ENCODE data around the gene SLC25A6.
"Not testable (repeated sequence)": the region's sequence is repeated elsewhere in the genome, so short reads cannot be mapped to it uniquely, and the experiment has no call there.

SLC25A6 gene

DNA sequence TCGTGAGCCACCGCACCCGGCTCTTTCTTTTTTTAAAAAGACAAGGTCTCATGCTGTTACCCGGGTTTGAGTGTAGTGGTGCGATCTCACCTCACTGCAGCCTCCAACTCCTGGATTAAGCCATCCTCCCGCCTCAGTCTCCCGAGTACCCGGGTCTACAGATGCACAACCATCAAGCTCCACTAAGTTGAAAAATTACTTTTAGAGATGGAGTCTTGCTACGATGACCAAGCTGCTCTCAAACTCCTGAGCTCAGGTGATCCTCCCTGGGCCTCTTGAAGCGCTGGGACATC is 2.0 kb downstream of the SLC25A6 start:
- DNase-seq (ENCODE audit: low read depth) = no peak

DNA sequence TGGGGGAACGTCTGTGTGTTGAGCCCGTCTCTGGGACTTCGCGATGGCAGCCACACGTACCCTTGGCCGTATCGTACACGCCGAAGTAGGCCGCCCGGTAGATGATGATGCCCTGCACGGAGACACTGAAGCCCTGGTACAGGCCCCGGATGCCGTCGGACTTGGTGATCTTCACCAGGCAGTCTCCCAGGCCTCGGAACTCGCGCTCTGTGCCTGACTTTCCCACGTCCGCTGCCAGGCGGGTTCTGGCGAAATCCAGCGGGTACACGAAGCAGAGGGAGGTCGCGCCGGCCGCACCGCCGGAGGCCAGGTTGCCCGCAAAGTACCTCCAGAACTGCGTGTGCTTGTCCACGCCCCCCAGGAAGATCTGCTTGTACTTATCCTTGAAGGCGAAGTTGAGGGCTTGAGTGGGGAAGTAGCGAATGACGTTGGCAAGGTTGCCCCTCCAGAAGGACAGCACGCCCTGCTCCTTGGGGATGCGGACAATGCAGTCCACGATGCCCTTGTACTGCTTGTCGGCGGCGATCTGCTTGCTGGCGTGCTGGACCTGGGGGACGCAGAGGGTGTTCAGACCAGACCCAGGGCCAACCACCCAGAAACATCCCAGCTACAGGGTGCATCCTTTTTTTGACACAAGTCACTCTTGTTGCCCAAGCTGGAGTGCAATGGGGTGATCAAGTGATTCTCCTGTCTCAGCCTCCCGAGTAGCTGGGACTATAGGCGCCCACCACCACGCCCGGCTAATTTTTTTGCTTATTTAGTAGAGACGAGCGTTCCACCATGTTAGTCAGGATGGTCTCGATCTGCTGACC is 2.5 kb downstream of the SLC25A6 start:
- no peak for DNase-seq (ENCODE audit: low read depth)

DNA sequence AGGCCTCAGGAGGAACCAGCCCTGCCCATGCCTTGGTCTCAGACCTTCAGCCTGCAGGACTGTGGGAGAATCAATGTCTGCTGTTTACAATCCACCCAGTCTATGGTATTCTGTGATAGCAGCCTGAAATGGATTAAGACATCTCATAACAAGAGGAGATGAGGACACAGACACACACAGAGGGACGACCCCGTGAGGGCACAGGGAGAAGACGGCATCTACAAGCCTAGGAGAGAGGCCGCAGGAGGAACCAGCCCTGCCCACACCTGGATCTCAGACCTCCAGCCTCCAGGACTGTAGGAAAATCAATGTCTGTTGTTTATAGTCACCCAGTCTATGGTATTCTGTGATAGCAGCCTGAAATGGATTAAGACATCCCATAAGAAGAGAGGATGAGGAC is 3.3 kb downstream of the SLC25A6 start:
- DNase-seq (ENCODE audit: low read depth) = no peak

DNA sequence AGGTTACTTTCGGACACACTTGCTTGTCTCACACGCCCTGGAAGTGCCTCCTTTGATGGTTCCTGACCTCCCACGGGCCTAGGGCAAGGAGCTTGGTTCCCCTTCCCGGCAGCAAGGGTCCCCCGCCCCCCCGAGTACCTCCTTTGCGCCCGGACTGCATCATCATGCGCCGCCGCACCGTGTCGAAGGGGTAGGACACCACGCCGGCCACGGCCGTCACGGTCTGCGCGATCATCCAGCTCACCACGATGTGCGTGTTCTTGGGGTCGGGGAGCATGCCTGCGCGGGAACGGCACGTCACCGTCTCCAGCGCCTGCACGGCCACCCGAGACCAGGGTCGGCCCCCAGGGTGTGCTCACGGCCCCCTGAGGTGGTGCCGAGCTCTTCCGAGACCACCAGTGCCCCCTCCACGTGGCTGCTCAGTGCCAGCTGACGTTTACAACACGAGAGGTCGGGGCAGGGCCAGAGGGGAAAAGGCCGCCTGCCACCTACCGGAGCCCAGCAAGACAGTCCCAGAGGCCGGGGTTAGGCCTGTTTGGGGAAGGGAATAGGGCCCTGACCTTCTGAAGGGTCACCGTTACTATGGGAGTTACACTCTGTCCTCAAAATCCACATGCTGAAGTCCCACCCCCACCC is 4.7 kb downstream of the SLC25A6 start:
- DNase-seq (ENCODE audit: low read depth) = no peak

DNA sequence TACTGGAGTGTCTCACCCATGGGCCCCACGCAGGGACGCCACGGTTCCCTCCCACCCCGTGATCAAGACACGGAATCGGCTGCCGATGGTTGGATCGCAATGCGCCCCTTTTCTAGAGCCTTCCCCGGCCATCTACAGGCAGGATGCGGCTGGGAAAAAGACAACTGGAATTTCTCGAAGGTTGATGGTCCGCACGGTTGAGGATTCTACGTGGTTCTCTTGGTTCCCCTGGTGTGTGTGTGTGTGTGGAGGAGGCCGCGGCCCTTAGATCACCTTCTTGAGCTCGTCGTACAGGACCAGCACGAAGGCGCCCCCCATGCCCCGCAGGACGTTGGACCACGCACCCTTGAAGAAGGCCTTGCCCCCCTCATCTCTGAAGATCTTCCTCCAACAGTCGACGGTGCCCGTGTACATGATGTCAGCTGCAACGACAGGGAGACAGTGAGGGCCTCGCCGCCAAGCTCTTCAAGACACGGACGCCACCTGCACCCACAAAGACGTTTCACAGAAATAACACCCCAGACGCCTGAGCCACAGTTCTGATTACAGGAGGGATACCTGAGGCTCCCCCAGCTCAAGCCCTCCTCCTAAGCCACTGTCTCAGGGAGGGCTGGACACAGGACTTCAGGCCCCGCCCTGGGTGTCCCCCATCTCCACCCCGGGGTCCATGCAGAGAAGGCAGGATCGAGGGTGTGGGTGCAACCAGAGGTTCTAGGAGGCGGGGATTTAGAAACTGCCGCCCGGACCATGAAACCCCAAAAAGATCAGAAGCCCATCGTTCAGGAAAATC is 5.4 kb downstream of the SLC25A6 start:
- DNase-seq (ENCODE audit: low read depth) = no peak

DNA sequence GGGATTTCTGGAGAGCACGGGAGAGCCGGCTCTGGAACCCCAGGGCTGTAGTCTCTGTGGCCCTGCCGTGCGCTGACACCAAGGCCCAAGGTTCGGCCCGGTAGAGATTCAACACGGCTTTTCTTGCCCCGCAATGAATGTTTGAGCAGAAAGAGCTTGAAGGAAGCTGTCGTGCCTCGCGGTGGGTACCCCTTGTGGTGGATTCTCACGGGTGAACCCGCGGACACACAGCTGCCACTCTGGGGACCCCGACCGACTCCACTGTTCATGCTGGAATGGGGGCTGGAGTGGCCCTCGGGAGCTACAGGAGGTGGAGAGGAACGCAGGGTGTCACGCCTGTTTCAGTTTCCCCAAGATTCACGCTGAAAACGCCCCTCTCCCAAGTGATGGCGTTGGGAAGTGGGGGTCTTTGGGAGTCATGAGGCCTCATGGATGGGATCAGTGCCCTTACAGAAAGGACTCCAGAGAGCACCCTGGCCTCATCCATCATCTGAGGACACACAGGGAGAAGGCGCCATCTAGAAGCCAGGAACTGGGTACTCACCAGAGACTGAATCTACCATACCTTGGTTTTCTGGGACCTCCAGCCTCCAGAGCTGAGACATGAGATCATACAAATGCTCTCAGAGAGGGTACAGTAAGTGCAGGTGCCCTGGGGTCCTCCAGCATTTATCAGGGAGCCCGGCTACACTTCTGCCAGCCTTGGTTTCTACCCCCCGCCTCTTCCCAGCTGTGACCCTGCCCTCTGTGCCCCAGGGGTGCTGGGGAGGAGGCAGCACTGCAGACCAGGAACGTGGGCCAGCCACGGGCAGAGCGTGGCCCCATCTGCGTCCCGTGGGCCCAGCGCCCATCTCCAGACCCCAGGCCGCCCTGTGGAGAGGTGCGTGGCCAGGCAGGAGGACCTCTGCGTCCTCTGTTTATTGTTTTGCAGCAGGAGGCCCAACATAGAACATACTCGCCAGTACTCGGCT is 6.4 kb downstream of the SLC25A6 start:
- DNase-seq (ENCODE audit: low read depth) = no peak

DNA sequence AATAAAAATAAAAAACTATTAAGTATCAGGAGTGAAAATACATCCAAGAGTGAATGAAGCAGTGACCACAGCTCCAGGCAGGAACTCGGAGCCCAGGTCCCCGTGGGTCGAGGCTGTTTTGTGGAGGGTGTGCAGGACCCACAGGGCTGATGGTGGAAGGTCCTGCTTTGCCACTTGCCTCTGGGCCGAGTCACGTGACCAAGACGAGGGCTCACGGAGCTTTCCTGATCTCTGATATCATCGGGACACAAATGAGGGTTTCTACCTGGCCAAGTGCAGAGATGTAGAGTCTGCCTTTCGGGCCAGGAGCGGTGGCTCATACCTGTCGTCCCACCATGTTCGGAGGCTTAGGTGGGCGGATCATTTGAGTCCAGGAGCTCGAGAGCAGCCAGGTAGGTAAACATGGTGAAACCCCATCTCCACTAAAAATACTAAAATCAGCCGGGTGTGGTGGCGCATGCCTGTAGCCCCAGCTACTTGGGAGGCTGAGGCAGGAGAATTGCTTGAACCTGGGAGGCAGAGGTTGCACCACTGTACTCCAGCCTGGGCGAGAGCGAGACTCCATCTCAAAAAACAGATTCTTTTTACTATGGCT is 7.2 kb downstream of the SLC25A6 start:
- no peak for DNase-seq (ENCODE audit: low read depth)

DNA sequence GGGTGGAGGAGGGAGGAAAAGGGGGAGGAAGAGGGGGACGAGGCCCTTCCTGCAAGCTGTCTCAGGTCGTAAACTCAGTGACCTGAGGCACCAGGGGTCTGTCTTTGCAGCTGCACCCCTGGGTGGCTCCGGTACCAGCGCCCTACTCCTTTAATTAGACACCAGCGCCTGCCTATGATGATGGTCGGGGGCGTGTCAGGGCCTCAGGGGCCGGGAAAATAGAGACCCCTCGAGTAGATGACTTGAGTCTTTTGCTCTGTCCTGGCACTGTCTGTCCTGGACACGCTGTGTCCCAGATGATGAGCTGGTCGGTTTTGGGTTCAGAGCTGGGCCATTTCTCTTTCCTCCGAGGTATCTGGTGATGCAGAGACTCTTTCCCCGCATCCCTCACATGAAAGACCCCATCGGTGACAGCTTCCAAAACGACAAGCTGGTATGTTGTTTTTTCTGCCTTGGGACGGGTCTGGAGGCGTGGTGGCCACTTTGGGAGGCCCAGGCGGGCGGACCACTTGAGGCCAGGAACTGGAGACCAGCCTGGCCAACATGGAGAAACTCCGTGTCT is 11.2 kb downstream of the SLC25A6 start:
- DNase-seq (ENCODE audit: low read depth) = no peak

DNA sequence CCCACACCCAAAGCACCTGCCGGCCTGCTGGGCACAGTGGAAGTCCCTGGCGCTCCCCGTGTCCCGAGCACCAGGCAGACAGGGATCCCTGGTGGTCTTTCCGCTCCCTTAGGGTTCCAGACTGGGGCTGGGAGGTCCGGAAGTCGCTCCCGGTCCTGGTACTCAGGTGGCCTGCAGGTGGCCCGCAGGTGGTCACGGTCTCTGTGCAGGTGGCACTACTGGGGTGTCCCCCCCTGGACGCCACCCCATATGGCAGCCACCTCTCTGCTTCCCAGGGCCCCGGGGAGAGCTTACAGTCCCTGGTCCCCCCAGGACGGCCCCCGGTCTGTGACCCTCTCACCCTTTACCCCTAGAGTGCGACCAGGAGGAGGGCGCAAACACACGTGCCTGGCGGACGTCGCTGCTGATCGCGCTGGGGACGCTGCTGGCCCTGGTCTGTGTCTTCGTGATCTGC is 13.6 kb downstream of the SLC25A6 start:
- no peak for DNase-seq (ENCODE audit: low read depth)

DNA sequence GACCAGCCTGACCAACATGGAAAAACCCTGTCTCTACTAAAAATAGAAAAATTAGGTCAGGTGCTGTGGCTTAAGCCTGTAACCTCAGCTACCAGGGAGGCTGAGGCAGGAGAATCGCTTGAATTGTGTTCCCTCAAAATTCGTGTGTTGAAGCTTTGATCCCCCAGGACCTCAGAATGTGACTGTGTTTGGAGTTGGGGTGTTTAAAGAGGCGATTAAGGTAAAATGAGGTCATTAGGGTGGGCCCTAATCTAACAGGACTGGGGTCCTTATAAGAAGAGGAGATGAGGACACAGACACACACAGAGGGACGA is 23.6 kb downstream of the SLC25A6 start:
- no peak for DNase-seq (ENCODE audit: low read depth)

DNA sequence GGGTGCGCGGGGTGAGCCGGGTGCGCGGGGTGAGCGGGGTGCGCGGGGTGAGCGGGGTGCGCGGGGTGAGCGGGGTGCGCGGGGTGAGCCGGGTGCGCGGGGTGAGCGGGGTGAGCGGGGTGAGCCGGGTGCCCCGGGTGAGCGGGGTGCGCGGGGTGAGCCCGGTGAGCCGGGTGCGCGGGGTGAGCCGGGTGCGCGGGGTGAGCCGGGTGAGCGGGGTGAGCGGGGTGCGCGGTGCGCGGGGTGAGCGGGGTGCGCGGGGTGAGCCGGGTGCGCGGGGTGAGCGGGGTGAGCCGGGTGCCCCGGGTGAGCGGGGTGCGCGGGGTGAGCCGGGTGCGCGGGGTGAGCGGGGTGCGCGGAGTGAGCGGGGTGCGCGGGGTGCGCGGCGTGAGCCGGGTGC is 25.6 kb downstream of the SLC25A6 start:
- not testable (repeated sequence) for DNase-seq (ENCODE audit: low read depth)

DNA sequence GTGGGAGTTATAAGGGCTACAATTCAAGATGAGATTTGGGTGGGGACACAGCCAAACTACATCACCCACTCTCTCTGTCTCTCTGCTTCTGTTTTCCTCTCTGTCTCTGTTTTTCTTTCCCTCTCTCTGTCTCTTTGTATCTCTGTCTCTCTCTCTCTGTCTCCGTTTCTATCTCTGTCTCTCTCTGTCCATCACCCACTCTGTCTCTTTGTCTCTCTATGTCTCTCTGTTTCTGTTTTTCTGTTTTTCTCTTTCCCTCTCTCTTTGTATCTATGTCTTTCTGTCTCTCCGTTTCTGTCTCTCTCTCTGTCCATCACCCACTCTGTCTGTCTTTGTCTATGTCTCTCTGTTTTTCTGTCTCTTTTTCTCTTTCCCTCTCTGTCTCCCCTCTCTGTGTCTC is 30.0 kb downstream of the SLC25A6 start:
- DNase-seq (ENCODE audit: low read depth) = no peak

DNA sequence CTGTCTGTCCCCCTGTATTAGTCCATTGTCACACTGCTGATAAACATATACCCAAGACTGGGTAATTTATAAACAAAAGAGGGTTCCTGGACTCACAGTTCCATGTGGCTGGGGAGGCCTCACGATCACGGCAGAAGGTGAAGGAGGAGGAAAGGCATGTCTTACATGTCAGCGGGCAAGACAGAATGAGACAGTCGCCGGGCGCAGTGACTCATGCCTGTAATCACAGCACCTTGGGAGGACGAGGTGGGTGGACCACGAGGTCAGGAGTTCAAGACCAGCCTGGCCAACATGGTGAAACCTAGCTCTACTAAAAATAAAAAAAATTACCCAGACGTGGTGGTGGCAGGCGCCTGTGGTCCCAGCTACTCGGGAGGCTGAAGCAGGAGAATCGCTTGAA is 30.6 kb downstream of the SLC25A6 start:
- no peak for DNase-seq (ENCODE audit: low read depth)

DNA sequence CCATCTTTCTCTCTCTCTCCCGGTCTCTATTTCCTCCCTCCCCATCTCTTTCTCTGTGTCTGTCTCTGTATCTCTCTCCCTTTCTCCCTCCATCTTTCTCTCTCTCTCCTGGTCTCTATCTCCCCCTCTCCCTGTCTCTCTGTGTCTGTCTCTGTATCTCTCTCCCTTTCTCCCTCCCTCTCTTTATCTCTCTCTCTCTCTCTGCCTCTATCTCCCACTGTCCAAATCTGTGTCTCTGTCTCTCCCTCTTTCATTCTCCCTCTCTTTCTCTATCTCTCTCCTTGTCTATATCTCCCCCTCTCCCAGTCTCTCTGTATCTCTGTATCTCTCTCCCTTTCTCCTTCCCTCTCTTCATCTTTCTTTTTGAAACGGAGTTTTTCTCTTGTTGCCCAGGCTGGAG is 31.7 kb downstream of the SLC25A6 start:
- no peak for DNase-seq (ENCODE audit: low read depth)

DNA sequence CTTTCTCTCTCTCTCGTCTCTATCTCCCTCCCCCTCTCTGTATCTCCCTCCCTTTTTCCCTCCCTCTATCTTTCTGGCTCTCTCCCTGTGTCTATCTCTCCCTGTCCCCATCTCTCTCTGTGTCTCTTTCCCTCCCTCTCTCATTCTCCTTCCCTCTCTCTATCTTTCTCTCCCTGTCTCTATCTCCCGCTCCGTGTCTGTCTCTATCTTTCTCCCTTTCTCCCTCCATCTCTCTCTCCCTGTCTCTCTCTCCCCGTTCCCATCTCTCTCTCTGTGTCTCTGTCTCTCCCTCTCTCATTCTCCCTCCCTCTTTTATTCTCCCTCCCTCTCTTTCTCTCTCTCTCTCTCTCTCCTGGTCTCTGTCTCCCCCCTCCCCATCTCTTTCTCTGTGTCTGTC is 32.4 kb downstream of the SLC25A6 start:
- no peak for DNase-seq (ENCODE audit: low read depth)

DNA sequence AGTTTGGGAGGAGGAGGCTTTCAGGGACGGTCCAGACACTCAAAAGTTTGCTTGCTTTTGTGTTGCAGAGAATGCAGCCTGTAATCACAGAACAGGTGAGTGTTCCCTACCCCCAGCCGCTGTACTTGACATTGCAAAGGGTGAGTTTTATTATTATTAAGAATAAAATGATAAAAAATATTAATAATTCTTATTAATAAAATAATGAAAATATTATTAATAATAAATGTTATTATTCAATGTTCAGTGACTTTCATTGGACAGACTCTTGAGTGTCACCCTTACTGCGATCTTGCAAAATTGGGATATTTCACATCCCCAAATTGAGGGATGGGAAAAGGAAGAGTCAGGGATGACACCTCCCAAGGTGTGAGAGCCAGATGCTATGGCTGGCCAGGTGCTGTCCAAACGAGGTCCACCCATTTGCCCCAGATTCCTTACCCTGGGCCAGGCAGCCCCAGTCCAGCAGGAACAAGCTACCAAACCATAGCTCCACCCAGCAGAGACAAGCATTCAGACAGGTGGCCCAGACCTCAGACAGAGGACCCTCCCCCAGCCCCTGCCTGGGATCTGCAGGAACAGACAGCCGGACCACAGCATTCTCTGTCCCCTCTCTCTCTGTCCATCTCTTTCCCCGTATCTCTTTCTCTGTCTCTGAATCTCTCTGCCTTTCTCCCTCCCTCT is 33.0 kb downstream of the SLC25A6 start:
- DNase-seq (ENCODE audit: low read depth) = no peak

DNA sequence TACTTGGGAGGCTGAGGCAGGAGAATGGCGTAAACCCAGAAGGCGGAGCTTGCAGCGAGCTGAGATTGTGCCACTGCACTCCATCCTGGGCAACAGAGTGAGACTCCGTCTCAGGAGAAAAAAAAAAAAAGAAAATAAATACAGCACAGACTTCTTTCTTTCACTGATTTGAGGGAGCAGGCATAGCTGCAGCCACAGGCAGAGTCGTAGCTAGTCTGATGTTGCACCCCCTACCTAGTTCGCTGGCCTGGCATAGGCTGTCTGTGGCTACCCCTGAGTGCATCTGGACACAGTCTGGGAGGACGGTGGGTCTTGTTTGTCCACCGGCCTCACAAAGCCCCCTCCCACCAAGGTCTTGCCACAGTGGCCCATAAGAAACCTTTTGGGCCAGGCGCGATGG is 33.9 kb downstream of the SLC25A6 start:
- no peak for DNase-seq (ENCODE audit: low read depth)

DNA sequence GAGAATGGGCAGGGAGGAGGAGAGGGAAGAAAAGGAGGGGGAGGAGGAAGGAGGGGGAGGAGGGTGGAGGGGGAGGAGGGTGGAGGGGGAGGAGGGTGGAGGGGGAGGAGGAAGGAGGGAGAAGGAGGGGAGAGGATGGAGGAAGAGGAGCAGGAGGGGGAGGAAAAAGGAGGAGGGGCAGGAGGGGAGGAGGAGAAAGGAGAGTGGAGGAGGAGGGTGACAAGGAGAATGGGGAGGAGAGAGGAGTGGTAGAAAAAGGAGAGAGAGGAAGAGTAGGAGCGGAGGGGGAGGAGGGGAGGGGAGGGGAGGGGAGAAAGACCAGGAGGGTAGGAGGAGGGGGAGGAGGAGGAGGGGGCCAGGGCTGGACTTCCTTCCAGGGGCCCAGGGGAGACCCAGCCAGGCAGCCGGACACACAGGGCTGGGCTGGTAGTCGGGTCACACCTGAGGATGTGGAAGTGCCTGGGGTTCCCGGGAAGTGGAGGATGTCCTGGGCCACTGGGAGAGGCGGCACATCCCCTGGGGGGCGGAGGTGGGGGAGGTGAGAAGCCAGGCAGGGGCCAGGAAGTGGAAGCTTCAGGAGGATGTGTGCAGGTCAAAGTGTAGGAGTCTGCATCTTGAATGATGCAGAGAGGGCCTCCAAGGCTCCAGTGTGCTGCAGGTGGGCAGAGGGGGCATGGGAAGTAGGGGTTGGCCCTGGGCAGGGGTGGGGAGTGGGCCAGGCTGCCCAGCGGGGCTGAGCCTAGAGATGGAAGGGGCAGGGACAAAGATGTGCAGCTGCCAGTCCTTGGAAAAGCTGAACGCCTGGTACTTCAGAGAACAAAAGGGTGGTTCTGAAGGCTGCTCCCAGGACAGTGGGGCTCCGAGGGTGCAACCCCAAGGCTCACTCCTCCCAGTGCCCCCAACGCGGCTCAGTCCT is 36.5 kb downstream of the SLC25A6 start:
- no peak for DNase-seq (ENCODE audit: low read depth)

Data from activated T-cell treated with anti-CD3 and anti-CD28 coated beads for 48 hours (primary cell).